ENCODE measurements around the gene AOPEP.

AOPEP gene

DNA sequence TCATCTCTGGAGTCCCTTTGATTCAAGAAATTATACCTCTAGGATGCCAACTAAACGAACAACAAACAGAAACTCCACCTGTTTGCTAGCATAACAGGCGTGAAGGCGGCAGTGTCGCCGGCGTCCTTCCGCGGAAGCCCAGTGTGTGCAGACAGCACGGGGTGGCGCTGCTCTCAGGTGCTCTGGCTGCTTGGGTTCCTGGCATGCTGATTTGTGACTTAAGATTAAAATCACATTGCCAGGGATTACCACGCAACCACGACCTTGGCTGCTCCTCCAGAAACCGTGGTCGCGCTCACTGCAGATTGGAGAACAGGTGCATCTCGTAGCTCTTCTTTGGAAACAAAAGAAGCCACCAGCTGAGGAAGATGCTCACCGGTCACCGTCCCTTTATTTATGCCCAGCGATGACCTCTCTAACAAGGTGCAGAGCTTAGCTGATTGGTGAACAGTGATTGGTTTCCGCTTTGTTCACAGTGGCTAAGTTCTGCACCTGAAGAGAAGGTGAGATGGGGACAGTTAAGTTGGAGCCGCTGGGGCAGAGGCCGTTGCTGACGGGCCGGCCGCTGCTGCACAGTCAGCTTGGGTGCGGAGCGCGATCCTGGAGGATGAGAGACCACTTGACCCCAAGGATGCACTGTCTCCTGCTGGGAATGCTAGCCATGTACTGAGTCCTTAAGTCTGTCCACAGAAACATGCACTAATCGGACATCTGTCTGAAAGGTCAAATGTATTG is 358.7 kb downstream of the AOPEP start:
- DNase-seq = no peak
- in situ Hi-C loops (cut with MboI; ENCODE audit: low pct_unique_long_range_greater_than_20kb, low sequenced_read_pairs) = no loop called here

- DNase-seq = no peak
- in situ Hi-C loops (cut with MboI; ENCODE audit: low pct_unique_long_range_greater_than_20kb, low sequenced_read_pairs) = no loop called here
Observed at GRCh38 chr9:95085861-95086563, 359.5 kb downstream of the AOPEP start.

DNA sequence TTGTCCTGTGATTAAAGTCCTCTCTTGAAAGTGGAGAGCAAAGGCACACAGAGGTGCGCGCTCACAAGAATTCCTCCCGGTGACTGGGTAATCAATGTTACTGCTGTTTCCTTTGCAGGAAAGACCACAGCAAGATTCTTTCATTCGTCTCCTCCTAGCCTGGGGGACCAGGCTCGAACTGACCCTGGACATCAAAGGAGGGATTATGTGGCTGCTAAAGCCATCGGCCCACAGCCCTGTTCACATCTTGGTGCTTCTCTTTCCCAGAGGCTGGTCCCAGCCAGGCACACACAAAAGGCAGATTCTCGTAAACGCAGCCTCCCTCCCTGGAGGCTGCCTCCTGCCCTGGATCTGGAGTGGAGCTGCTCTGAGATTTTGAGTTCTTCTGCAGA is 360.1 kb downstream of the AOPEP start:
- in situ Hi-C loops (cut with MboI; ENCODE audit: low pct_unique_long_range_greater_than_20kb, low sequenced_read_pairs) = no loop called here
- no peak for DNase-seq

DNA sequence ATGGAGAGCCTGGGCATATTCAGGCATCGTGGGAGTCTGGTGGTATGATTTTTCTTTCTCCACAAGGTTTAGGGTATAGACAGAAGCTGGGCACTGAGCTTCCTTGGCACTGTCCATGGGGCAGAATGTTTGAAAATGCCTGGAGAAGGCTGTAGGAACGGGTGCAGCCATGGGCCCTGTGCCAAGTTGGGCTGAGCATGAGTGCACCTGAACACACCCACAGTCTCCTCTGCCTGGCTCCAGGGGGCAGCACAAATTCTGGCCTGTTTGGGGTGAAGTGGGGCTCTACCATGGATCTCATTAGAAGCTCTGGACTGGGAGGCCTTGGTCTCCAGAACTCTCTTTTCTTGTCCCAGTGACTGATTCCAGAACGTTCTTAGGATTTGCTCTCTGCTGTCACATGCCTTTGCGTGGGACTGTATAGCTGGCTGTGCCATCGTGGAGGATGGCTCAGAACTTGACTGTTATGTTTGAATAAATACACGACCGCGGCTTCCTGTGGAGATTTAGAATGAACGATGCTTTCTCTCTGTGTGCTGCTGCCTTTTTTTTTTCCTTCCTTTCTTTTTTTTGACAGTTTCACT is 361.3 kb downstream of the AOPEP start:
- in situ Hi-C loops (cut with MboI; ENCODE audit: low pct_unique_long_range_greater_than_20kb, low sequenced_read_pairs) = no loop called here

DNA sequence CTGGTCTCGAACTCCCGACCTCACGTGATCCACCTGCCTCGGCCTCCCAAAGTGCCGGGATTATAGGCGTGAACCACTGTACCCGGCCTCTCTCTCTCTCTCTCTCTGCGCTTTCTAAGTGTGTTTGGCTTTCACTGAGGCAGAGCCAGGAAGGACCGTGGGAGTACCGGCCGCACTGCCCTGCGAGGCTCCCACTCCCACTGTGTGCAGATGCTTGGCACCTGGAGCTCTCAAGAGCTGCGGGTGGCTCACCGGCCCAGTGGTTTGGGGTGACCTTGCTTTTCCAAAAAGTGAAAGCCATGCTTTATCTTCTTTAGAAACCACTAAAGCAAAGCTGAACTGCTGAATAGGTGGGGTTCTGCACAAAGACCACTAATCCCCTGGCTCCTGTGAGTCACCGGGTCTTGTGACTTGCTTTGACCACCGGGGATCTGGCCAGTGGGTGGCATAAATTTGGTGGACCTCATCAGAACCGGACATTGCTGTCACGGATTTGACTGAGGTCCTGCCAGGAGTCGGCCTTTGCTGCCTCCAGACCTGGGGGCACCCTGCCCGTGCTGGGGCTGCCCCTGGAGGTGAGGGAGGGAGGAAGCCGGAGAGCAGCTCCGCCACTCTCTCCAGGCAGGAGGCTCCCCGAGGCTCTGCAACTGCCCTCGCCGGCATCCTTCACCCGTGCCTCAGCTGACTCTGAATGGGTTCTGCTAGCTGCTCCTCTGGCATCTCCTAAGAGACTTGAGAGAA is 362.1 kb downstream of the AOPEP start:
- no peak for DNase-seq
- in situ Hi-C loops (cut with MboI; ENCODE audit: low pct_unique_long_range_greater_than_20kb, low sequenced_read_pairs) = no loop called here

More for the DNA sequence above, 361.3 kb downstream of the AOPEP start:
- DNase-seq = no peak

DNA sequence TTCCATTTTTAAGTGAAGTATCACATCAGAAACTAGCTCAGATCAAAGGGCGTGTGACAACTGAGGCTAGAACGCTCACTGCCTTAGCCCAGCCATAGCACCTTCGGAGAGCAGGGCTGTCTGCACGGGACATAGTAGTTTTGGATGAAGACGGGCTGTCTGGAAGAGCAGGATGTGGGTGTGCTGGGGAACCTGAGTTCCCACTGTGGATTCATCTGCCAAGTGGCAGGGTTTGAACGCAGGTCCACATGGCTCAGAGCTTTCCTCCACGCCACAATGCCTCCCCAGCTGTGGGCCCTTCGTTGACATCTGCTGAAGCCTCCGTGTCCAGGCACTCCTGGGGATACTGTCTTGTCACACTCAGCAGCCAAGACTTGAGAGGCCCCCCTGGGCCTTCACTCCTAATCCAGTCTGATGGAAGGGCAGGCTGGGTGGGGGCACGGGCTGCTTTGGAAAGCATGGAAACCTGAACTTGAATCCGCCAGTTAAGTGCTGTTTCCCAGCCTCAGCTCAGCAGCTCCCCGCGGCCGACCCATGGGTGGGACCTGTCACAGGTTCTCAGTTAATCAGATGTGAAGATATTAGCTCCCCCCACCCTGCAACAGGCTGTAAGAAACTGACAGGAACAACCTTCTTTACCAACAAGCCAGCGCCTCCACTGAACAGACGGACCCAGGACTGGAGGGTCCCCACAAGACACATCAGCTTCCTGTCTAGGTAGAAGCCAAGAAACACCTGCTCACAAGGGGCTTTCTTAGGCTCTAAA is 362.9 kb downstream of the AOPEP start:
- DNase-seq = no peak
- in situ Hi-C loops (cut with MboI; ENCODE audit: low pct_unique_long_range_greater_than_20kb, low sequenced_read_pairs) = no loop called here

GRCh38 chr9:95090023-95090791 is 363.7 kb downstream of the AOPEP start:
- DNase-seq = no peak

DNA sequence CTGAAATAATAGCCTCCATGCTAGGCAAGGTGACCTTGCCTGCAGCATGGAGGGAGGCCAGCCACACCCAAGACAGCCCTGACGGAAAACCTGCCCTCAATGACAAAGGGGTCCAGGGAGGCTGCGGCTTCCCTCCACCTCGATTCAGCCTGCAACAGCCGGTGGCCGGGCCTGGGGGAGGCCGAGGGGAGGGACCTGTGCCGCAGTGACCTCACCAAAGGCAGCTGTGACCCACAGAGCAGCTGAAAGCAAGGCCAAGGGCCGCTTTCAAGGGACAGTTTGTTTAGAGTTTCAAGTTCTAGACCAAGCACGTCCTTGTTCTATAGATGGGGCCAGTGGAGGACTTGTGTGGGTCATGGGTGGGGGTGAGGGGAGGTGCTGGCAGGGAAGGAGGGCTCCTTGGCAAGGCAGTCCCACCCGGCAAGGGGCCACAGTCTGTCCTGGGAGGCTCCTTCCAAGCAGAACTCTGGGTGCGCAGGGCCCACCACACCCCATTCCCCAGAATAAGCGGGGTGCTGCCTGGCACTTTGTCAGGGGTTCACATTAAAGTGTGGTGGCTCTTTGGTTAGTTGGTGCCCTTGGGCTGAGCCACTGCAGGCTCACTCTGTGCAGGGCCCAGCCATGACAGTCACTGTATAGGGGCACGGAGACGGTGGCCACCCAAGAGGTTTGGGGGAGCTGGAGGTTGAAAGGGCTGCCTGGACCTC is 364.5 kb downstream of the AOPEP start:
- in situ Hi-C loops (cut with MboI; ENCODE audit: low pct_unique_long_range_greater_than_20kb, low sequenced_read_pairs) = no loop called here
- no peak for DNase-seq

More at GRCh38 chr9:95090023-95090791, 363.7 kb downstream of the AOPEP start:
- in situ Hi-C loops (cut with MboI; ENCODE audit: low pct_unique_long_range_greater_than_20kb, low sequenced_read_pairs) = no loop called here

DNA sequence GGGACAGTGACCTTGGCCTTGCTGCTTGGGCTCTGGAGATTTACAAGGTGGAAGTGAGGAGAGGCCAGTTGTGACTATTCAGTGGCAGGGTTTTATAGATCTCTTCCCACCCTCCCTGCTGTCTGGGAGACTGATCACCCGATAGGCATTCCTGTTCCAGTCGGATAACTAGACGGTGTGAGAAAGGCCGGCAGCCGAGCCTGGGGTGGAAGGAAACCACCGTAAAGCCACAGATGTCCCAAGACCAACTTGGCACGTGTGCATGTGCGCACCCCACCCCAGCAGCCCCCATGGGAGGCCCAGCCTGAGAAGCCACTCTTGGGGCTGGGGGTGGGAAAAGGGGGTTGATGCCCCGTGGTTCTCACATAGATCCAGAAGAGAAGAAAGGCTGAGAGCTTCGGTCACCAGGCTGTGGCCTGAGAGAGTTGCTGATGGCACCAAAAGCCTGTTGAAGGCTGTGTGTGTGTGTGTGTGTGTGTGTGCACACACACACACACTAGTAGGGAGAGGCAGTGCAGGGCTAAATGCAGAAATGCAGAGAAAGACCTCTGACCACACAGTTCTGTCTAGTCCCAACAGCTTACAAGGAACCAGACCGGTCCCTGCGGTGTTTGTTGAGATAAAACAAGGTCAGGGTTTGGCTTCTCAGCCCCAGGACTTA is 365.2 kb downstream of the AOPEP start:
- DNase-seq = no peak
- in situ Hi-C loops (cut with MboI; ENCODE audit: low pct_unique_long_range_greater_than_20kb, low sequenced_read_pairs) = no loop called here

DNA sequence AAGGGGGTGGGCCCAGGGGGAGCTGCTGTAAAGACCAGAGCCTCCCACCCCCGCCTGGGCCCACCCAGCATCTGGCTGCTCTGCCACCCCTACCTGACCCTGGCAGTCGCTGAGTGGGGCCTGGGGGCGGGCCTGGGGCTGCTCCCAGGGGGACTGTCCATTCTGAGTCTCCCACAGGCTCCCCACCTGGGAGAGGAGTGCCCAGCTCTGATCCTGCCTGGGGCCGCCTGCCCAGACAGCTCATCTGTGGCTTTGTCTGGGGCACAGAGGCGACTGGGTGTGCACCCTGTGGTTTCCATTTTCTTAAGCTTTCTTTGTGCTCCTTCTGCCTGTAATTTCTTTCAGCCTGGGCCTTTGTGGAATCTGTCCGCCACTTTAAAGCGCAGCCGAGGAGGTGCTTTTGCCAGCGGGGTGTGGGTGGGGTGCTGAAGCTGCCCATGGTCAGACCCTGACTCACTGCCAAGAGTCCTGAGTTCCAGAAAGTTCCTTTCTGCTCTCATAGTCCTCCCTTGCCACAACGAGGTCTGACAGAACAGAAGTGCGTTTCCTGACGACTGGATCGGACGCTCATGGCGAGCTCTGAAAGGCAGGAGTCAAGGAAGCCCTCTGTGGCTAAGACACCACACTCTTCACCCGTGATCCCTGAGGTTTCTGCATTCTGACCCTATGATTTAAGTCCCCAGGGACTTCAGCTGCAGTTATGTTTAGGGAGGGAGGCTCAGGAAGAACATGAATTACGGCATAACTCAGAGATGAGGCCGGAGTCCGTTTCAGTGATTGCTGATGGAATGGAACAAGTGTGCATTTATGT is 366.0 kb downstream of the AOPEP start:
- in situ Hi-C loops (cut with MboI; ENCODE audit: low pct_unique_long_range_greater_than_20kb, low sequenced_read_pairs) = no loop called here
- DNase-seq = no peak

GRCh38 chr9:95093586-95093985 is 367.1 kb downstream of the AOPEP start:
- in situ Hi-C loops (cut with MboI; ENCODE audit: low pct_unique_long_range_greater_than_20kb, low sequenced_read_pairs) = no loop called here
- no peak for DNase-seq

GRCh38 chr9:95094002-95094401 is 367.5 kb downstream of the AOPEP start:
- in situ Hi-C loops (cut with MboI; ENCODE audit: low pct_unique_long_range_greater_than_20kb, low sequenced_read_pairs) = no loop called here
- no peak for DNase-seq

DNA sequence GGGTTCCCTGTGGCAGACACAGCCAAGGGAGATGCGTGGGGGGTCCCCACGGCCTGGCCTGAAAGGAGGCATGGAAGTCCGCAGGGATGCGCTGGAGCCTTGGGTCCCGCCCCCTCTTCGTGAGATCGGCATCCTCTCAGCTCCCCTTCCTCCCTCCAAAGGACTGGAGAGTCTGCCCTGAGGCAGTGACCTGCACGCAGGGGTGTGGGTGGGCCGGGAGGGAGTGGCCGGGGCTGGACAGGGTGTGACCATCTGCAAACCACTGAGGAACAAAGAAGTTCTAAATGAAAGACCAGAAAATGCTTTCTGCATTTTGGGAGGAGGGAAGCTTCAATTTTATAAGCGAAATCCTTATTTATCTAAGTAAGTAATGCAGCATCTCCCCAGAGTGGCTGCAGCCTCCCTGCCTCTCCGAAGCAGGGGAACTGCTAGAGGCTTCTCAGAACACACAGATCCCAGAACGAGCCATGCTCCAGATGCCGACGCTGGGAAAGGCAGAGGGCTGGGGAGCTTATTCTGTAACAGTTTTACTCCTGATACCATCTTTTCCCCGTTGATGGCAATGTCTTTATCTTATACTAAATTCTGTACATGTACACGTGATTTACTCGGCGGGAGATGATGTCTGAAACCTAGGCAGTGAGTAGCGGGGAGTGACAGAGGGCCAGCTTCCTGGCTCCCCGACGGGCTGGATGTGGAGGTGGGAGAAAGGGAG is 369.3 kb downstream of the AOPEP start:
- no peak for DNase-seq
- in situ Hi-C loops (cut with MboI; ENCODE audit: low pct_unique_long_range_greater_than_20kb, low sequenced_read_pairs) = no loop called here

GRCh38 chr9:95096381-95096780 is 369.9 kb downstream of the AOPEP start:
- DNase-seq = no peak
- in situ Hi-C loops (cut with MboI; ENCODE audit: low pct_unique_long_range_greater_than_20kb, low sequenced_read_pairs) = no loop called here

GRCh38 chr9:95096807-95097206 is 370.3 kb downstream of the AOPEP start:
- no peak for DNase-seq
- in situ Hi-C loops (cut with MboI; ENCODE audit: low pct_unique_long_range_greater_than_20kb, low sequenced_read_pairs) = no loop called here

GRCh38 chr9:95097279-95097678 is 370.8 kb downstream of the AOPEP start:
- in situ Hi-C loops (cut with MboI; ENCODE audit: low pct_unique_long_range_greater_than_20kb, low sequenced_read_pairs) = no loop called here
- no peak for DNase-seq
